K562 (cell line): ENCODE measurements around the gene TAF1L. TPM values are rescaled to one million over a fixed set of nuclear protein-coding genes. Genes with fewer than 3 reads are reported as not detected.

Experiments used
- ATAC-seq: fragments of 200-7000 bp; cut with Tn5 transposase; 3 replicates; pipeline ENCODE4 v1.9.1; 2020; ENCODE audit warnings: moderate library complexity
- BruUV-seq: library from RNA; stranded (reverse); fragments of 400-500 nt; replicated peaks from 2 replicates; lab custom pipeline; 2021; lab: Mats Ljungman, UMichigan
- CTCF ChIA-PET: fragments of 300-600 bp; formaldehyde crosslinking; extraction: SDS; loops from one replicate; lab custom pipeline; 2021; ENCODE audit warnings: low intra/inter-chr PET ratio; lab: Yijun Ruan, JAX
- POLR2A ChIA-PET: fragments of 300-600, 350-650 bp; sonication (Branson Sonifier 250); formaldehyde crosslinking; extraction: SDS; loops from one replicate; lab custom pipeline; 2021; ENCODE audit warnings: antibody characterized with exemption, inconsistent platforms; lab: Yijun Ruan, JAX
- DNase-seq, 4 experiments: peaks; one replicate each; pipeline versions ENCODE4 v3.0.0 to v3.0.0-alpha.2; 2011 to 2018; ENCODE audit warnings: low spot score in 3 of 4, mixed read lengths in 3 of 4; ENCODE audit errors: extremely low read depth in 1 of 4
- FAIRE-seq: peaks from 2 replicates; lab custom pipeline; 2011; peaks lifted over from hg19 to GRCh38; lab: Jason Lieb, UNC
- H2AFZ ChIP-seq: 2 replicates; pipeline ENCODE4 v1.6.0; 2011; ENCODE audit warnings: low read depth, low read length, control low read depth, inconsistent platforms
- H3K27ac ChIP-seq: fragments of 200-600 bp; 3 replicates; pipeline ENCODE4 v1.8.0; 2011; ENCODE audit warnings: low read depth, mild to moderate bottlenecking, control low read depth, inconsistent platforms, low read length, moderate library complexity, mixed read lengths; ENCODE audit errors: extremely low read depth
- H3K27me3 ChIP-seq, 2 experiments: fragments of 300-600 bp in 1 of 2; 2 replicates in 1 of 2; 3 replicates in 1 of 2; pipeline versions ENCODE4 v1.6.0 to v1.8.0; 2011; ENCODE audit warnings: inconsistent platforms in 2 of 2, low read length in 2 of 2, mild to moderate bottlenecking in 1 of 2, mixed read lengths in 1 of 2, moderate library complexity in 1 of 2; ENCODE audit not compliant: control insufficient read depth in 2 of 2, insufficient read depth in 2 of 2
- H3K36me3 ChIP-seq: fragments of 300-600 bp; 3 replicates; pipeline ENCODE4 v1.8.0; 2011; ENCODE audit warnings: mild to moderate bottlenecking, low read length, inconsistent platforms; ENCODE audit not compliant: control insufficient read depth, insufficient read depth
- H3K4me1 ChIP-seq, 2 experiments: fragments of 200-600 bp in 1 of 2; replicated peaks in 1 of 2; 2 replicates in 1 of 2; 3 replicates in 1 of 2; pipeline versions ENCODE4 v1.5.1 to v1.8.0; 2011; ENCODE audit warnings: inconsistent platforms in 2 of 2, low read length in 2 of 2, mild to moderate bottlenecking in 1 of 2, mixed read lengths in 1 of 2, moderate library complexity in 1 of 2; ENCODE audit not compliant: control insufficient read depth in 2 of 2, insufficient read depth in 2 of 2
- H3K4me2 ChIP-seq: 2 replicates; pipeline ENCODE4 v1.6.1; 2011; ENCODE audit warnings: low read length, control low read depth, inconsistent platforms, mixed read lengths; ENCODE audit not compliant: insufficient read depth
- H3K4me3 ChIP-seq: fragments of 200-600 bp; sonication (generic), shearing (Covaris generic); 2 replicates; pipeline ENCODE4 v1.5.1; 2016; ENCODE audit warnings: control low read depth, inconsistent platforms
- H3K79me2 ChIP-seq: fragments of 200-600 bp; 3 replicates; pipeline ENCODE4 v1.8.0; 2011; ENCODE audit warnings: low read length, inconsistent platforms; ENCODE audit not compliant: control insufficient read depth, insufficient read depth
- H3K9ac ChIP-seq, 2 experiments: 2 replicates each; pipeline versions ENCODE4 v1.6.0 to v1.6.1; 2011; ENCODE audit warnings: low read depth in 2 of 2, low read length in 2 of 2, control low read depth in 1 of 2, inconsistent platforms in 1 of 2, mild to moderate bottlenecking in 1 of 2, mixed read lengths in 1 of 2; ENCODE audit not compliant: insufficient read depth in 1 of 2
- H3K9me1 ChIP-seq: one replicate; pipeline ENCODE4 v1.6.0; 2011; ENCODE audit warnings: inconsistent platforms, mild to moderate bottlenecking, low read length, moderate library complexity; ENCODE audit not compliant: control insufficient read depth, insufficient read depth
- H3K9me3 ChIP-seq: replicated peaks from 2 replicates; pipeline ENCODE4 v1.5.1; 2011; ENCODE audit warnings: low read depth, low read length, inconsistent platforms; ENCODE audit not compliant: control insufficient read depth, insufficient read depth
- H4K20me1 ChIP-seq: replicated peaks from 2 replicates; pipeline ENCODE4 v1.6.1; 2011; ENCODE audit warnings: low read length, inconsistent platforms, mixed read lengths; ENCODE audit not compliant: control insufficient read depth, insufficient read depth
- ATF1 ChIP-seq, 2 experiments: fragments of 450-650 bp in 1 of 2; IDR thresholded peaks; 2 replicates each; pipeline ENCODE4 v1.6.1; 2016; ENCODE audit warnings: missing compliant biosample characterization in 1 of 2, missing genetic modification characterization in 1 of 2
- MCM5 ChIP-seq: fragments of 450-650 bp; IDR thresholded peaks from 2 replicates; pipeline ENCODE4 v1.6.1; 2016; ENCODE audit warnings: low read depth
- POLR3A ChIP-seq: IDR thresholded peaks from 2 replicates; pipeline ENCODE4 v1.6.1; 2011; ENCODE audit warnings: borderline replicate concordance, mild to moderate bottlenecking, moderate library complexity; ENCODE audit not compliant: insufficient read length, insufficient read depth; ENCODE audit errors: extremely low read depth
- SIRT6 ChIP-seq: IDR thresholded peaks from one replicate; pipeline ENCODE4 v1.6.1; 2012; ENCODE audit warnings: low read depth, mild to moderate bottlenecking, control low read depth, inconsistent platforms, low read length, moderate library complexity
- WGBS: fragments of 100-300 bp; shearing (Covaris generic); methylation state at CpG from one replicate; pipeline ENCODE4 v1.1.6; 2016; ENCODE audit warnings: low coverage, mixed read lengths; ENCODE audit not compliant: insufficient coverage; ENCODE audit errors: missing lambda C conversion rate; 5-methylcytosine and 5-hydroxymethylcytosine counted together
- in situ Hi-C: fragments of 300-500 bp; cut with MboI; formaldehyde crosslinking; loops from 4 replicates; pipeline ENCODE4 v1.15.0; 2018; ENCODE audit warnings: inconsistent platforms, mixed read lengths
- intact Hi-C: fragments of 100-400 bp; cut with micrococcal nuclease; formaldehyde crosslinking; loops from 2 replicates; pipeline ENCODE4 v1.14.2; 2022
- polyA plus RNA-seq, 8 experiments: library from polyadenylated mRNA; depleted of rRNA in 4 of 8; stranded (reverse) in 5 of 8; unstranded in 3 of 8; fragments of >200 nt; fragmentation: Nextera tagmentation in 2 of 8; fragmentation: Illumina TruSeq in 1 of 8; extraction: Ambion mirVana in 2 of 8; extraction: Trizol in 1 of 8; gene quantifications; 2 replicates each; pipeline versions ENCODE4 v1.2.1 to v1.2.3, GENCODE V29; 2011 to 2014; ENCODE audit warnings: inconsistent platforms in 1 of 8, missing spikeins in 1 of 8
- total RNA-seq, 7 experiments: library from RNA; depleted of rRNA in 6 of 7; stranded (reverse); fragments of >200 nt in 6 of 7; fragmentation: Illumina TruSeq in 2 of 7; extraction: Trizol in 2 of 7; gene quantifications; 2 replicates each; pipeline versions ENCODE4 v1.2.1 to v1.2.3, GENCODE V29; 2011 to 2021; ENCODE audit warnings: low replicate concordance in 1 of 7
- TF ChIP-seq, protein P1 (sequence below): fragments of 250-450 bp; sonication (Bioruptor Pico); IDR thresholded peaks from 2 replicates; pipeline ENCODE4 v1.5.0; 2020; ENCODE audit warnings: mild to moderate bottlenecking, borderline replicate concordance

Gene TAF1L
- total and polyA plus RNA-seq, 9 of the 15 experiments (the other 6 are each of a cell fraction or from before 2014, with no cell fraction given) = 0.01 to 0.04 (median 0.03) TPM; not detected in 3

DNA sequence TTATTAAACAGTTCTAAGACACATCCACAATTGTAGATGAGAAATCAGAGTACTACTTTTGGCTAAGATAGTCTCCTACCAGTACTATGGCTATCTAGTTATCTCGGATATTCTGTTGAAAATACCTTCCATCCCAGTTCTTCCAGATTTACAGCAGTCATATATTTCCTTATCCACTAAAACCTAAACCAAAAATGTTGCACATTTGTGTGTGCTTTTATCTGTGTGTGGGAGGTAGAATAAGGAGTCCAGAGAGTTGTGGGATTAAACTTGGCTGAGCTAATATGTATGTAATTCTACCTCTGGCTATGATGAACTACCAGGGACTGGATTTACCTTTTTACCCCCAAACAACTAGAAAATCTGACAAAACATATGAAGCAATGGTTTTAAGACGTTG, 45.0 kb downstream of the TAF1L start:
- Histone ChIP-seq H3K4me2 (no peak overlapping the region), H3K27me3 (no peaks in the 10 kb centered on the region; a peak in 1 of 5 replicates), H3K79me2 (no peaks in the 10 kb centered on the region), H3K4me3 (no peak overlapping the region), H2AFZ (no peak overlapping the region), H4K20me1 (no peaks in the 10 kb centered on the region), H3K36me3 (no peaks in the 10 kb centered on the region), H3K9ac (no peak overlapping the region), H3K9me3 (no peaks in the 10 kb centered on the region), H3K9me1 (no peaks in the 10 kb centered on the region), H3K4me1 (no peaks in the 10 kb centered on the region), H3K27ac (no peak overlapping the region)
- TF ChIP-seq SIRT6 = no peak
- no peak for TF ChIP-seq MCM5
- no peak for TF ChIP-seq ATF1 (CRISPR knock-in tag; IDR thresholded peaks at IDR 0.05)
- TF ChIP-seq ATF1 (tag; IDR thresholded peaks at IDR 0.05) = no peak
- TF ChIP-seq, protein P1, sequence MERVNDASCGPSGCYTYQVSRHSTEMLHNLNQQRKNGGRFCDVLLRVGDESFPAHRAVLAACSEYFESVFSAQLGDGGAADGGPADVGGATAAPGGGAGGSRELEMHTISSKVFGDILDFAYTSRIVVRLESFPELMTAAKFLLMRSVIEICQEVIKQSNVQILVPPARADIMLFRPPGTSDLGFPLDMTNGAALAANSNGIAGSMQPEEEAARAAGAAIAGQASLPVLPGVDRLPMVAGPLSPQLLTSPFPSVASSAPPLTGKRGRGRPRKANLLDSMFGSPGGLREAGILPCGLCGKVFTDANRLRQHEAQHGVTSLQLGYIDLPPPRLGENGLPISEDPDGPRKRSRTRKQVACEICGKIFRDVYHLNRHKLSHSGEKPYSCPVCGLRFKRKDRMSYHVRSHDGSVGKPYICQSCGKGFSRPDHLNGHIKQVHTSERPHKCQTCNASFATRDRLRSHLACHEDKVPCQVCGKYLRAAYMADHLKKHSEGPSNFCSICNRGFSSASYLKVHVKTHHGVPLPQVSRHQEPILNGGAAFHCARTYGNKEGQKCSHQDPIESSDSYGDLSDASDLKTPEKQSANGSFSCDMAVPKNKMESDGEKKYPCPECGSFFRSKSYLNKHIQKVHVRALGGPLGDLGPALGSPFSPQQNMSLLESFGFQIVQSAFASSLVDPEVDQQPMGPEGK (CRISPR knock-in tag) = no peak
- no peak for TF ChIP-seq POLR3A
- no TSS peak for BruUV-seq
- WGBS = 0% methylated on average over 2 of the region's 2 CpGs
- FAIRE-seq = no peak
- in situ Hi-C loops = no loop called here
- intact Hi-C loops = no loop called here
- POLR2A ChIA-PET = interaction anchor here (1.4 kb wide), 1 partner anchor 11 kb away, joined by 4 read pairs; no protein-coding TSS in a partner anchor
- CTCF ChIA-PET = no interaction called here
- DNase-seq = no peak
- ATAC-seq = no peak
